Chondrocyte (in vitro differentiated cells): ENCODE results near the gene ARID5A. TPM values are rescaled to one million over a fixed set of nuclear protein-coding genes. Genes with fewer than 3 reads are reported as not detected.

Experiments used
- DNase-seq: peaks from one replicate; pipeline ENCODE4 v3.0.0; 2021; ENCODE audit warnings: mixed read lengths, low spot score
- H3K27ac Mint-ChIP-seq: one replicate; pipeline ENCODE4 v1.8.0; 2021; ENCODE audit warnings: mild to moderate bottlenecking, moderate library complexity, mixed read lengths; ENCODE audit not compliant: unreplicated experiment
- H3K27me3 Mint-ChIP-seq: 2 replicates; pipeline ENCODE4 v1.8.0; 2021; ENCODE audit warnings: low read depth, mixed read lengths
- H3K36me3 Mint-ChIP-seq: 2 replicates; pipeline ENCODE4 v1.8.0; 2021; ENCODE audit warnings: low read depth, mixed read lengths
- H3K4me1 Mint-ChIP-seq: 2 replicates; pipeline ENCODE4 v1.8.0; 2021; ENCODE audit warnings: low read depth, mild to moderate bottlenecking, mixed read lengths
- H3K4me3 Mint-ChIP-seq: one replicate; pipeline ENCODE4 v1.8.0; 2021; ENCODE audit warnings: mild to moderate bottlenecking, moderate library complexity, mixed read lengths; ENCODE audit not compliant: unreplicated experiment
- H3K9me3 Mint-ChIP-seq: 2 replicates; pipeline ENCODE4 v1.8.0; 2021; ENCODE audit warnings: low read depth, mixed read lengths
- CTCF ChIP-seq: fragments of 200-600 bp; sonication (generic); IDR thresholded peaks from 2 replicates; pipeline ENCODE4 v1.5.0; 2021; ENCODE audit warnings: antibody characterized with exemption, mild to moderate bottlenecking, moderate library complexity
- total RNA-seq: library from RNA; stranded (reverse); gene quantifications from 3 replicates; pipeline ENCODE4 v1.2.1, GENCODE V29; 2021

The ARID5A gene
- total RNA-seq, 1 donor from 2014 or later, result 12.9 TPM

- Mint-ChIP-seq H3K27me3 (no peaks in the 10 kb centered on the region), H3K9me3 (no peaks in the 10 kb centered on the region), H3K4me1 (no peaks in the 10 kb centered on the region), H3K27ac (no peak overlapping the region), H3K36me3 (no peaks in the 10 kb centered on the region), H3K4me3 (no peak overlapping the region)
- no peak for TF ChIP-seq CTCF
- no peak for DNase-seq
Measured at GRCh38 chr2:96575785-96576456, 39.4 kb downstream of the ARID5A start.

GRCh38 chr2:96577501-96577900 lies 40.9 kb downstream of the ARID5A start:
- TF ChIP-seq CTCF, result no peak

GRCh38 chr2:96578731-96579130 lies 42.2 kb downstream of the ARID5A start:
- no peak for TF ChIP-seq CTCF
- H3K27ac Mint-ChIP-seq, result no peak overlapping the region
- H3K9me3 Mint-ChIP-seq, result no peaks in the 10 kb centered on the region
- H3K4me3 Mint-ChIP-seq, result no peak overlapping the region
- H3K36me3 Mint-ChIP-seq, result no peaks in the 10 kb centered on the region
- no peak for DNase-seq
- H3K4me1 Mint-ChIP-seq, result peaks cover 3% of the 10 kb centered on the region
- no peaks in the 10 kb centered on the region for H3K27me3 Mint-ChIP-seq

More at GRCh38 chr2:96577501-96577900, 40.9 kb downstream of the ARID5A start:
- Mint-ChIP-seq H3K4me1 (no peaks in the 10 kb centered on the region), H3K36me3 (no peaks in the 10 kb centered on the region), H3K27ac (no peak overlapping the region), H3K9me3 (no peaks in the 10 kb centered on the region), H3K4me3 (no peak overlapping the region), H3K27me3 (no peaks in the 10 kb centered on the region)
- DNase-seq, result no peak

DNA sequence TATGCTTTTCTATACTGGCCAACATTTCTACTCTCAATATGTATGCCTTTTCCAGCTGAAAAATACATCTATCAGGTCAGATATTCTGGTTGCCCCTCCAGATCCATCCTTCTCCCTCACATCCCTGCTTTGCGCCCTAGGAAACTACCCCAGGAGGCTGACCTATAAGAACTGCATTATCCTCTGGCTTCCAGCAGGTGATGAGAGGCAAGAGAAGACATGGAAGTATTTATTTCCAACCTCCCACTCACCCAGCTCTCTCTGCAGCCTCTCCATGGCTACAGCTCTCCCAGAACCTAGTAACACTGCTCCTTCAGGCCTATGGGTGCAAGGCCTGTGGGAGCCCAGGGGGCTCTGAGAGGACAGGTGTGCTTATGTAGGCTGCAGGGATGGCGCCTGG lies 42.9 kb downstream of the ARID5A start:
- H3K36me3 Mint-ChIP-seq, result no peaks in the 10 kb centered on the region
- H3K27me3 Mint-ChIP-seq, result no peaks in the 10 kb centered on the region
- H3K4me3 Mint-ChIP-seq, result no peak overlapping the region
- H3K27ac Mint-ChIP-seq, result no peak overlapping the region
- H3K4me1 Mint-ChIP-seq, result peaks cover 10% of the 10 kb centered on the region
- no peaks in the 10 kb centered on the region for H3K9me3 Mint-ChIP-seq
- no peak for TF ChIP-seq CTCF
- DNase-seq, result no peak

DNA sequence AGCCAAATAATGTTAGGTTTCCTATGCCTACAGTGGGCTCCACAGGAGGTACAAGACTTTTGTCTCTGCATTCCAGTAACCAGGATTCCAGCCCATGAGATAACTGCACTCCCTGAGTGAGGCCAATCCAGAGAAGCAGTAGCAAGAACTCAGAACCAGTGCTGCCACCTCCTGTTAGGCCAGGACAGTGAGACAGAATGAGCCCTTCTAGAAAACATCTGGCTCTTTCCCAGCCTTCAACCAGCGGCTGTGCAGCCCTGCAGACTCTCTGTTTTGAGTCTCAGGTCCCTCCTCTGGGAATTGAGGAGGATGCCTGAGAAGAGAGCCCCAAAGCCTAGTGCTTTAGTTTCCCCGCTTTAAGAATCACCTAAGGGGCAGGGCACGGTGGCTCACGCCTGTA lies 44.2 kb downstream of the ARID5A start:
- Mint-ChIP-seq H3K27me3 (no peaks in the 10 kb centered on the region), H3K36me3 (no peaks in the 10 kb centered on the region), H3K4me3 (no peak overlapping the region), H3K4me1 (peaks cover 14% of the 10 kb centered on the region), H3K9me3 (no peaks in the 10 kb centered on the region), H3K27ac (no peak overlapping the region)
- no peak for DNase-seq
- peak; percentile 73 for TF ChIP-seq CTCF
